BE2C (cell line): ENCODE results near the gene RALGPS1.

Experiments used
- DNase-seq: peaks from one replicate; pipeline ENCODE4 v3.0.0-alpha.2; 2020
- H3K27me3 ChIP-seq: fragments of 250-450 bp; sonication (Bioruptor Pico); 2 replicates; pipeline ENCODE4 v1.5.1; 2020; ENCODE audit warnings: mild to moderate bottlenecking
- H3K36me3 ChIP-seq: fragments of 250-450 bp; sonication (Bioruptor Pico); 2 replicates; pipeline ENCODE4 v1.5.1; 2020; ENCODE audit warnings: mild to moderate bottlenecking
- H3K4me1 ChIP-seq: fragments of 250-450 bp; sonication (Bioruptor Pico); 2 replicates; pipeline ENCODE4 v1.5.1; 2020
- H3K4me3 ChIP-seq: 2 replicates; pipeline ENCODE4 v1.5.1; 2011; ENCODE audit warnings: low read depth, low read length
- H3K9me3 ChIP-seq: fragments of 250-450 bp; sonication (Bioruptor Pico); 2 replicates; pipeline ENCODE4 v1.5.1; 2020
- TF ChIP-seq, protein P1 (sequence below): IDR thresholded peaks from 2 replicates; pipeline ENCODE4 v1.5.1; 2012; ENCODE audit warnings: mild to moderate bottlenecking, low read depth, low read length

Gene RALGPS1

GRCh38 chr9:127221695-127222094 is 307.1 kb downstream of the RALGPS1 start:
- Histone ChIP-seq H3K4me1 (no peaks in the 10 kb centered on the region; the same call in none of the 2 replicates), H3K9me3 (no peaks in the 10 kb centered on the region), H3K27me3 (no peaks in the 10 kb centered on the region), H3K36me3 (no peaks in the 10 kb centered on the region), H3K4me3 (no peak overlapping the region)
- TF ChIP-seq, protein P1, sequence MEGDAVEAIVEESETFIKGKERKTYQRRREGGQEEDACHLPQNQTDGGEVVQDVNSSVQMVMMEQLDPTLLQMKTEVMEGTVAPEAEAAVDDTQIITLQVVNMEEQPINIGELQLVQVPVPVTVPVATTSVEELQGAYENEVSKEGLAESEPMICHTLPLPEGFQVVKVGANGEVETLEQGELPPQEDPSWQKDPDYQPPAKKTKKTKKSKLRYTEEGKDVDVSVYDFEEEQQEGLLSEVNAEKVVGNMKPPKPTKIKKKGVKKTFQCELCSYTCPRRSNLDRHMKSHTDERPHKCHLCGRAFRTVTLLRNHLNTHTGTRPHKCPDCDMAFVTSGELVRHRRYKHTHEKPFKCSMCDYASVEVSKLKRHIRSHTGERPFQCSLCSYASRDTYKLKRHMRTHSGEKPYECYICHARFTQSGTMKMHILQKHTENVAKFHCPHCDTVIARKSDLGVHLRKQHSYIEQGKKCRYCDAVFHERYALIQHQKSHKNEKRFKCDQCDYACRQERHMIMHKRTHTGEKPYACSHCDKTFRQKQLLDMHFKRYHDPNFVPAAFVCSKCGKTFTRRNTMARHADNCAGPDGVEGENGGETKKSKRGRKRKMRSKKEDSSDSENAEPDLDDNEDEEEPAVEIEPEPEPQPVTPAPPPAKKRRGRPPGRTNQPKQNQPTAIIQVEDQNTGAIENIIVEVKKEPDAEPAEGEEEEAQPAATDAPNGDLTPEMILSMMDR: no peak
- no peak for DNase-seq

DNA sequence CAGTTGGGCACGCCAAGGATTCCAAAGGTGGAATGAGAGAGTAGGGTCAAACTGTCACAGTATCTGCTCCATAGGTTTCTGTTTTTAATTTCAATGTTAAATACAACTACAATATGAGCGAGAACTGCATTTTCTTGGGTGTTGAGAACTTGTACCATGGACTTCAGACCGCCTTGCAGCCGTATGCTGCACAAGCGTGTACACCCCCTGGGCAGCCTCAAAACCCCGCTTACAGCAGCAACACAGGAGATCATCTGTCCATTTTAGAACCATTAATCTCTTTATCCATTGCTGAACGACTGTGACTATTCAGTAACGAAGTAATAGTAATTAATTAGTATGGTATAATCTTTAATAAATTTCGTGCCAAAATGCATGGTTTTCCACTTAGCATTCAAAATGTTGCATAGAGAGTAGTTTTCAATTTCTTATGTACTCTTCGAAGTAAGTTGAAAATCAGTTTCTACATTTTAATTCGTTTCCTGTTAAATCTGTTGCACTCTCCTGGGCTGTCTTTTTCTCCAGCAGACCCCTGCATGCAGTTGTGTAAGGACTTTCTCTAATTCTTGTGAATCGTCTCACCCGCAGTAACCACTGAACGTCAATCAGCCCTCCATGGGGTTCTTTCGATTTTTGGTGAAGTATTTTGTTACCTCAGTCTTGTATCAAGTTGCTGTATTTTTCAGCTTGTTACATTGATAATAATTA is 308.0 kb downstream of the RALGPS1 start:
- Histone ChIP-seq H3K4me3 (no peak overlapping the region), H3K36me3 (no peaks in the 10 kb centered on the region), H3K9me3 (no peaks in the 10 kb centered on the region), H3K4me1 (no peaks in the 10 kb centered on the region; the same call in none of the 2 replicates), H3K27me3 (no peaks in the 10 kb centered on the region)
- TF ChIP-seq, protein P1: no peak
- DNase-seq: no peak

GRCh38 chr9:127223266-127223665 is 308.7 kb downstream of the RALGPS1 start:
- DNase-seq: no peak
- H3K4me3 ChIP-seq: no peak overlapping the region
- TF ChIP-seq, protein P1: no peak

DNA sequence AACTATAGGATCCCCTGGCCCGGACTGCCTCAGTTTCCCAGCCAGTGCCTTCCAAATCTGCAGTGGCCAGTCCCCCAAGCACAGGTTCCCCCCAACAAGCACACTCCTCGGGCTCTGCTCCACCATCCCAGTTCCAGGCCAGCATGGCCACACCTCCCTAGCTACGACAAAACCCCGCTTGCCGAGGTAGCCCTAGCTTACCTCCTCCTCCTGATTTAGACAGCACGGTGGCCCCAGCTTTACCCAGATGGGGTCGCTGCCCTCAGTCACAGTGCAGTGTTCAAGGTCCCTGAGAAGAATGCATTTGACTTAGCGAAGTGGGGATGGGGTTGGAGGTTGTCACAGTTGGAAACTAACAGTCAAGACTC is 309.2 kb downstream of the RALGPS1 start:
- Histone ChIP-seq H3K27me3 (no peaks in the 10 kb centered on the region), H3K9me3 (no peaks in the 10 kb centered on the region), H3K4me1 (peaks cover 3% of the 10 kb centered on the region), H3K4me3 (no peak overlapping the region), H3K36me3 (no peaks in the 10 kb centered on the region)
- TF ChIP-seq, protein P1: no peak
- DNase-seq: no peak

More at GRCh38 chr9:127223266-127223665, 308.7 kb downstream of the RALGPS1 start:
- Histone ChIP-seq H3K27me3 (no peaks in the 10 kb centered on the region), H3K4me1 (peaks cover 2% of the 10 kb centered on the region), H3K36me3 (no peaks in the 10 kb centered on the region), H3K9me3 (no peaks in the 10 kb centered on the region)

DNA sequence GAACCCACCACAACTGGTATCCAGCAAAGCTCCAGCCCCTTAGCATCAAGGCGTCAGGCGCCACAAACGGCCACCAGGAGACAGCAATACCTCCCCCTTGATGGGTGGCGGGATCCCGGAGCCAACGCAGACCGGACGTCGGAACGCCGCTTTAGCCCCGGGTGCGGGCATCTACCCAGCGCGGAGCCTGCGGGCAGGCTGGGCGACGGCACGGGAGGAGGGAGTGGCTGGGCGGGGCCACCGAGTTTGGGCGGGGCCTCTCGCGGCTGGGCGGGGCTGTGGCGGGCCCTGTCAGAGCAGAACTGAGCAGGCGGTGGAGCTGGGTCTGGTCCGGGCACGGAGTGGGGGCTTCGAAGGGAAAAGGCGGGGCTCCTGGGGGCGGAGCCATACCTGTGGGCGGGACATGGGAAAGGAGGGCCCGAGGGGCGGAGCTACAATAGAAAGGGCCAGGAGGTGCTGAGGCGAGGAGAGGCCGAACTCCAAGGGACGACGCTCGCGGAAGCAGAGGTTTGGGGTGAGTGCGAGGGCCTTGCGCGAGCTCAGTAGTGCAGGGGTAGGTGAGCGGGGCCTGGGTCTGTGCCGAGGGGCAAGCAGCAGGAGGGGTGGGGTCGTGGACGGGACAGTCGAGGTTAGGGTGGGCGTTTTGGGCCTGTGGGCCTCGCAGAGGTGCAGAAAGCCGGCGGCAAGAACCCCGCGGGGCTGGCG is 309.7 kb downstream of the RALGPS1 start:
- Histone ChIP-seq H3K36me3 (no peaks in the 10 kb centered on the region), H3K27me3 (no peaks in the 10 kb centered on the region), H3K4me1 (peaks cover 3% of the 10 kb centered on the region), H3K4me3 (peak overlapping the region; percentile 69), H3K9me3 (no peaks in the 10 kb centered on the region)
- peak; percentile 98 for DNase-seq
- TF ChIP-seq, protein P1: peak; percentile 45
